Peyer's patch (tissue), 4 donors: Measurements from ENCODE around the gene TPRN.
A peak's percentile ranks its signal among the peaks of the same experiment; 100 is the strongest.

ENCODE experiments used
- POLR2A ChIP-seq, 2 donors: fragments of 450-650 bp; IDR thresholded peaks; one replicate each; pipeline ENCODE4 v1.5.1; 2017; ENCODE audit warnings: antibody characterized with exemption in 2 of 2, mild to moderate bottlenecking in 2 of 2, moderate library complexity in 2 of 2
- TF ChIP-seq, protein P1 (sequence below), 6 experiments: fragments of 450-650 bp in 4 of 6; fragments of 200-600 bp in 2 of 6; sonication (generic) in 1 of 6; IDR thresholded peaks; one replicate each; pipeline ENCODE4 v1.5.1; 2017 to 2019; ENCODE audit warnings: antibody characterized with exemption in 6 of 6, mild to moderate bottlenecking in 3 of 6, moderate library complexity in 1 of 6

GRCh38 chr9:137174722-137175293 is 25.7 kb downstream of the TPRN start:
- TF ChIP-seq, protein P1, sequence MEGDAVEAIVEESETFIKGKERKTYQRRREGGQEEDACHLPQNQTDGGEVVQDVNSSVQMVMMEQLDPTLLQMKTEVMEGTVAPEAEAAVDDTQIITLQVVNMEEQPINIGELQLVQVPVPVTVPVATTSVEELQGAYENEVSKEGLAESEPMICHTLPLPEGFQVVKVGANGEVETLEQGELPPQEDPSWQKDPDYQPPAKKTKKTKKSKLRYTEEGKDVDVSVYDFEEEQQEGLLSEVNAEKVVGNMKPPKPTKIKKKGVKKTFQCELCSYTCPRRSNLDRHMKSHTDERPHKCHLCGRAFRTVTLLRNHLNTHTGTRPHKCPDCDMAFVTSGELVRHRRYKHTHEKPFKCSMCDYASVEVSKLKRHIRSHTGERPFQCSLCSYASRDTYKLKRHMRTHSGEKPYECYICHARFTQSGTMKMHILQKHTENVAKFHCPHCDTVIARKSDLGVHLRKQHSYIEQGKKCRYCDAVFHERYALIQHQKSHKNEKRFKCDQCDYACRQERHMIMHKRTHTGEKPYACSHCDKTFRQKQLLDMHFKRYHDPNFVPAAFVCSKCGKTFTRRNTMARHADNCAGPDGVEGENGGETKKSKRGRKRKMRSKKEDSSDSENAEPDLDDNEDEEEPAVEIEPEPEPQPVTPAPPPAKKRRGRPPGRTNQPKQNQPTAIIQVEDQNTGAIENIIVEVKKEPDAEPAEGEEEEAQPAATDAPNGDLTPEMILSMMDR (IDR thresholded peaks at IDR 0.05): peak in 1 of 6 experiments; percentile 17
- TF ChIP-seq POLR2A (IDR thresholded peaks at IDR 0.05): no peak
